ENCODE results near the gene GRPEL1. TPM values are rescaled to one million over a fixed set of nuclear protein-coding genes. Genes with fewer than 3 reads are reported as not detected.

GRPEL1 gene
- total RNA-seq, 1 donor from 2014 or later, result 20.3 TPM

- H3K27me3 Mint-ChIP-seq (ENCODE audit: unreplicated experiment), result peaks cover 16% of the 10 kb centered on the region
- no peak for TF ChIP-seq CTCF (IDR thresholded peaks at IDR 0.05; ENCODE audit: unreplicated experiment)
- H3K27ac Mint-ChIP-seq (ENCODE audit: unreplicated experiment), result no peak overlapping the region
- DNase-seq (ENCODE audit: low spot score), result no peak
- peaks cover 34% of the 10 kb centered on the region for H3K4me1 Mint-ChIP-seq (ENCODE audit: unreplicated experiment)
- H3K9me3 Mint-ChIP-seq (ENCODE audit: unreplicated experiment), result no peaks in the 10 kb centered on the region
- H3K4me3 Mint-ChIP-seq (ENCODE audit: unreplicated experiment), result no peak overlapping the region
- H3K36me3 Mint-ChIP-seq (ENCODE audit: low read depth, unreplicated experiment), result peaks cover 13% of the 10 kb centered on the region
These were observed 21.6 kb downstream of the GRPEL1 start for GRCh38 chr4:7045961-7046921.

GRCh38 chr4:7045553-7045952, 22.3 kb downstream of the GRPEL1 start:
- Mint-ChIP-seq H3K36me3 (ENCODE audit: low read depth, unreplicated experiment) (peaks cover 13% of the 10 kb centered on the region), H3K27ac (ENCODE audit: unreplicated experiment) (no peak overlapping the region), H3K27me3 (ENCODE audit: unreplicated experiment) (peaks cover 20% of the 10 kb centered on the region), H3K4me1 (ENCODE audit: unreplicated experiment) (peaks cover 34% of the 10 kb centered on the region), H3K4me3 (ENCODE audit: unreplicated experiment) (peak overlapping the region; percentile 78), H3K9me3 (ENCODE audit: unreplicated experiment) (no peaks in the 10 kb centered on the region)
- DNase-seq (ENCODE audit: low spot score), result no peak
- no peak for TF ChIP-seq CTCF (IDR thresholded peaks at IDR 0.05; ENCODE audit: unreplicated experiment)

GRCh38 chr4:7044137-7044930, 23.5 kb downstream of the GRPEL1 start:
- peaks cover 18% of the 10 kb centered on the region for H3K27me3 Mint-ChIP-seq (ENCODE audit: unreplicated experiment)
- peaks cover 34% of the 10 kb centered on the region for H3K4me1 Mint-ChIP-seq (ENCODE audit: unreplicated experiment)
- peak overlapping the region; percentile 87 for H3K4me3 Mint-ChIP-seq (ENCODE audit: unreplicated experiment)
- no peaks in the 10 kb centered on the region for H3K9me3 Mint-ChIP-seq (ENCODE audit: unreplicated experiment)
- H3K27ac Mint-ChIP-seq (ENCODE audit: unreplicated experiment), result peak overlapping the region; percentile 15
- DNase-seq (ENCODE audit: low spot score), result no peak
- TF ChIP-seq CTCF (IDR thresholded peaks at IDR 0.05; ENCODE audit: unreplicated experiment), result no peak
- peaks cover 13% of the 10 kb centered on the region for H3K36me3 Mint-ChIP-seq (ENCODE audit: low read depth, unreplicated experiment)

- Mint-ChIP-seq H3K4me3 (ENCODE audit: unreplicated experiment) (peak within 1 kb of the TSS; percentile 93), H3K36me3 (ENCODE audit: low read depth, unreplicated experiment) (peaks cover 13% of the 10 kb centered on the region), H3K27ac (ENCODE audit: unreplicated experiment) (peak within 1 kb of the TSS; percentile 82), H3K4me1 (ENCODE audit: unreplicated experiment) (peaks cover 34% of the 10 kb centered on the region), H3K27me3 (ENCODE audit: unreplicated experiment) (peaks cover 17% of the 10 kb centered on the region), H3K9me3 (ENCODE audit: unreplicated experiment) (no peaks in the 10 kb centered on the region)
- DNase-seq (ENCODE audit: low spot score), result peak; percentile 46
- TF ChIP-seq CTCF (IDR thresholded peaks at IDR 0.05; ENCODE audit: unreplicated experiment), result no peak
These were observed 24.4 kb downstream of the GRPEL1 start, which contains the start of gene TADA2B for GRCh38 chr4:7043284-7044136. Gene TADA2B, plus strand, starts transcription at chr4:7043372. Its CDS starts 208 bp downstream, at chr4:7043580.
